GM18511 (cell line): ENCODE results near the gene CELSR3.

Experiments
- ATAC-seq: cut with Tn5 transposase; IDR thresholded peaks from one replicate; pipeline ENCODE4 v1.9.1; 2021; ENCODE audit warnings: mild to moderate bottlenecking, moderate library complexity; ENCODE audit not compliant: unreplicated experiment

Gene CELSR3

GRCh38 chr3:48636149-48636655, 26.5 kb downstream of the CELSR3 start:
- ATAC-seq = no peak

GRCh38 chr3:48635222-48636021, 27.3 kb downstream of the CELSR3 start, which contains the start of gene SLC26A6:
SLC26A6 (minus strand) TSS chr3:48635461; CDS start chr3:48635393, 68 bp downstream.
- peak; percentile 93 for ATAC-seq

- peak; percentile 31 for ATAC-seq
Observed at GRCh38 chr3:48634661-48635221, 27.9 kb downstream of the CELSR3 start.

GRCh38 chr3:48633743-48634142, 28.9 kb downstream of the CELSR3 start:
- no peak for ATAC-seq

- no peak for ATAC-seq
Observed at GRCh38 chr3:48633256-48633655, 29.4 kb downstream of the CELSR3 start.

- ATAC-seq = no peak
Observed at GRCh38 chr3:48631516-48632448, 30.9 kb downstream of the CELSR3 start.

GRCh38 chr3:48630833-48631232, 31.9 kb downstream of the CELSR3 start:
- ATAC-seq = no peak

GRCh38 chr3:48630407-48630806, 32.3 kb downstream of the CELSR3 start:
- no peak for ATAC-seq

GRCh38 chr3:48629894-48630293, 32.8 kb downstream of the CELSR3 start:
- no peak for ATAC-seq

- no peak for ATAC-seq
Observed at GRCh38 chr3:48628277-48629017, 34.2 kb downstream of the CELSR3 start.

GRCh38 chr3:48625600-48625999, 37.1 kb downstream of the CELSR3 start:
- no peak for ATAC-seq

- ATAC-seq = no peak
Observed at GRCh38 chr3:48624767-48625166, 37.9 kb downstream of the CELSR3 start.

- no peak for ATAC-seq
Observed at GRCh38 chr3:48623851-48624547, 38.7 kb downstream of the CELSR3 start.

GRCh38 chr3:48621461-48621869, 41.2 kb downstream of the CELSR3 start, which contains the start of gene TMEM89:
TMEM89 (minus strand) TSS chr3:48621769; CDS start chr3:48621756, 13 bp downstream.
- no peak for ATAC-seq

GRCh38 chr3:48619541-48620524, 42.9 kb downstream of the CELSR3 start:
- ATAC-seq = no peak

GRCh38 chr3:48617559-48617958, 45.1 kb downstream of the CELSR3 start:
- ATAC-seq = no peak

- ATAC-seq = no peak
Observed at GRCh38 chr3:48614044-48614443, 48.6 kb downstream of the CELSR3 start.

GRCh38 chr3:48612309-48612708, 50.4 kb downstream of the CELSR3 start:
- no peak for ATAC-seq
